ENCODE measurements around the gene TECPR2. TPM values are rescaled to one million over a fixed set of nuclear protein-coding genes. Genes with fewer than 3 reads are reported as not detected.
A peak's percentile ranks its signal among the peaks of the same experiment; 100 is the strongest.
"Not testable (repeated sequence)": the region's sequence is repeated elsewhere in the genome, so short reads cannot be mapped to it uniquely, and the experiment has no call there.

TECPR2 gene
- total and polyA plus RNA-seq, 3 experiments from 2014 or later: 4.5 to 11.6 (median 8.4) TPM

DNA sequence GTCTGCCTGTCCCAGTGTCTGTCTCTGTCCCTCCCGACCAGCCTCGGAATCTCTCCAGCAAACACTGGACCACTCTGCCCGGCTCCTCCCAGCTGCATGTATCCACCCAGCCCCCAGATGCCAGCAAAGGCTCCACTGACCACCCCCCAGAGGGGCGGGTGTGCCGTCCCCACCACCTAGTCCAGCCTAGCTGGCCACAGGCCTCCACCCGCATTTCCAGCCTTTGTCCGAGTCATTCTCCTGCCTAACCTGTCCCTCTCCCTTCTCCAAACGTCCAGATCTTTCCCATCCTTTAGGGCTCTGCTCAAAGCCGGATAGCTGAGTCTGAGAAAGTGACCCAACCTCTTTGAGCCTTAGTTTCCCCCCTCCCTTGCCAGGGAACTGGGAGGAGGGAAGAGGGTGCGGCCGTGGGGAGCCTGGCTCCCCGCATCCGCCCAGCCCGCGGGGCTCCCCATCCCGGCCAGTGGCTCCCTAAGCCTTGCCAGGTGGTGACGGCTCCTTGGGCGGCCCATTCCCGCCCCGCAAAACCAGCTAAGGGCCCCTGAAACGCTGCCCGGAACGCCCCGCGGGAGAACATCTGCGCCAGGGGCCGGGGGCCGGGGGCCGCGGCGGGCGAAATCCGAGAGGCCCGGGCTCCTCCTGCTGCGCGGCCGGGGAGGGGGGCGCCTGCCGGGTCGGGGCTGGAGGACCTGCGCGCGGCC, 181.5 kb downstream of the TECPR2 start:
- no peak overlapping the region for H3K27ac Mint-ChIP-seq
- no peaks in the 10 kb centered on the region for H3K36me3 Mint-ChIP-seq
- H3K9me3 Mint-ChIP-seq: peaks cover 0 to 4% (median 0%) of the 10 kb centered on the region in 5 donors
- H3K4me3 Mint-ChIP-seq: peak overlapping the region in 3 of 7 donors; percentile 9 to 24 (median 23)
- ChIA-PET CTCF (interaction anchor here (1.0 kb wide), 1 partner anchor 19 kb away, joined by 3 read pairs; no protein-coding TSS in a partner anchor), POLR2A (no interaction called here)
- Histone ChIP-seq H3K27me3 (ENCODE audit: insufficient read depth, low read length, poor library complexity, severe bottlenecking) (peaks cover 8% of the 10 kb centered on the region), H3K9me3 (ENCODE audit: low read length) (no peaks in the 10 kb centered on the region), H3K4me1 (ENCODE audit: insufficient read depth, low read length) (no peaks in the 10 kb centered on the region), H3K36me3 (ENCODE audit: insufficient read depth, low read length) (no peaks in the 10 kb centered on the region), H3K4me3 (ENCODE audit: low read length) (no peak overlapping the region), H3K27ac (ENCODE audit: low read depth, low read length) (no peak overlapping the region)
- peaks cover 23 to 47% of the 10 kb centered on the region in 2 donors for H3K27me3 Mint-ChIP-seq
- no peak for DNase-seq
- peaks cover 2 to 8% (median 3%) of the 10 kb centered on the region in 3 donors for H3K4me1 Mint-ChIP-seq

- H3K9me3 Mint-ChIP-seq: peaks cover 0 to 4% (median 0%) of the 10 kb centered on the region in 5 donors
- H3K27ac Mint-ChIP-seq: peak overlapping the region in 1 of 8 donors; percentile 5
- H3K9me3 ChIP-seq (ENCODE audit: low read length): no peaks in the 10 kb centered on the region
- no peaks in the 10 kb centered on the region for H3K36me3 Mint-ChIP-seq
- H3K4me1 ChIP-seq (ENCODE audit: insufficient read depth, low read length): no peaks in the 10 kb centered on the region
- H3K4me3 ChIP-seq (ENCODE audit: low read length): no peak overlapping the region
- ChIA-PET CTCF (interaction anchor here (1.0 kb wide), 1 partner anchor 20 kb away, joined by 3 read pairs; no protein-coding TSS in a partner anchor), POLR2A (no interaction called here)
- H3K36me3 ChIP-seq (ENCODE audit: insufficient read depth, low read length): no peaks in the 10 kb centered on the region
- peaks cover 8% of the 10 kb centered on the region for H3K27me3 ChIP-seq (ENCODE audit: insufficient read depth, low read length, poor library complexity, severe bottlenecking)
- peaks cover 2 to 8% (median 3%) of the 10 kb centered on the region in 3 donors for H3K4me1 Mint-ChIP-seq
- H3K27ac ChIP-seq (ENCODE audit: low read depth, low read length): no peak overlapping the region
- H3K27me3 Mint-ChIP-seq: peaks cover 23 to 47% of the 10 kb centered on the region in 2 donors
- peak in 1 of 5 donors; percentile 9 for DNase-seq
- H3K4me3 Mint-ChIP-seq: peak overlapping the region in 6 of 7 donors; percentile 8 to 69 (median 50)
Measured at GRCh38 chr14:102544747-102545460, 182.2 kb downstream of the TECPR2 start.

- Mint-ChIP-seq H3K27me3 (peaks cover 23 to 53% of the 10 kb centered on the region in 2 donors), H3K27ac (peak overlapping the region in 2 of 8 donors; percentile 5 to 91), H3K36me3 (no peaks in the 10 kb centered on the region), H3K9me3 (peaks cover 0 to 4% (median 0%) of the 10 kb centered on the region in 5 donors), H3K4me3 (peak overlapping the region in 5 of 7 donors; percentile 8 to 69 (median 52)), H3K4me1 (peaks cover 2 to 8% (median 3%) of the 10 kb centered on the region in 3 donors)
- ChIA-PET POLR2A (no interaction called here), CTCF (no interaction called here)
- Histone ChIP-seq H3K4me3 (ENCODE audit: low read length) (no peak overlapping the region), H3K36me3 (ENCODE audit: insufficient read depth, low read length) (no peaks in the 10 kb centered on the region), H3K9me3 (ENCODE audit: low read length) (no peaks in the 10 kb centered on the region), H3K27me3 (ENCODE audit: insufficient read depth, low read length, poor library complexity, severe bottlenecking) (peaks cover 8% of the 10 kb centered on the region), H3K27ac (ENCODE audit: low read depth, low read length) (no peak overlapping the region), H3K4me1 (ENCODE audit: insufficient read depth, low read length) (no peaks in the 10 kb centered on the region)
- no peak for DNase-seq
Measured at GRCh38 chr14:102545461-102546265, 182.9 kb downstream of the TECPR2 start.

GRCh38 chr14:102548616-102549240, 186.0 kb downstream of the TECPR2 start:
- no peaks in the 10 kb centered on the region for H3K4me1 ChIP-seq (ENCODE audit: insufficient read depth, low read length)
- H3K27me3 ChIP-seq (ENCODE audit: insufficient read depth, low read length, poor library complexity, severe bottlenecking): peaks cover 8% of the 10 kb centered on the region
- Mint-ChIP-seq H3K4me1 (peaks cover 2 to 8% (median 3%) of the 10 kb centered on the region in 3 donors), H3K36me3 (no peaks in the 10 kb centered on the region), H3K27ac (no peak overlapping the region), H3K9me3 (peaks cover 0 to 4% (median 0%) of the 10 kb centered on the region in 5 donors), H3K27me3 (peaks cover 19 to 46% of the 10 kb centered on the region in 2 donors), H3K4me3 (no peak overlapping the region)
- DNase-seq: no peak
- POLR2A ChIA-PET: no interaction called here
- H3K27ac ChIP-seq (ENCODE audit: low read depth, low read length): no peak overlapping the region
- H3K9me3 ChIP-seq (ENCODE audit: low read length): no peaks in the 10 kb centered on the region
- no peak overlapping the region for H3K4me3 ChIP-seq (ENCODE audit: low read length)
- CTCF ChIA-PET: interaction anchor here (0.8 kb wide), 1 partner anchor 23 kb away, joined by 3 read pairs; no protein-coding TSS in a partner anchor
- no peaks in the 10 kb centered on the region for H3K36me3 ChIP-seq (ENCODE audit: insufficient read depth, low read length)

DNA sequence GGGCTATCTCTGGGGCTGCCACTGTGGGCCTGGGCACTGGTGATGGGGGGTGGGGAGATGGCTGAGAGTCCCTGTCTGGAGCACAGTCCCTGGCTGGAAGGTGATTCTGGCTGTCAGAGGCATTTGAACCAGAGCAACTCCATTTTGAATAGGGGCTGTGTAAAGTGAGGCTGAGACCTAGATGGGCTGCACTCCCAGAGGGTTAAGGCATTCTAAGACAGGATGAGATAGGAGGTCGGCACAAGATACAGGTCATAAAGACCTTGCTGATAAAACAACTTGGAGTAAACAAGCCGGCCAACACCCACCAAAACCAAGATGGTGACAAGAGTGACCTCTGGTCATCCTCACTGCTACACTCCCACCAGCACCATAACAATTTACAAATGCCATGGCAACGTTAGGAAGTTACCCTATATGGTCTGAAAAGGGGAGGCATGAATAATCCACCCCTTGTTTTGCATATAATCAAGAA, 188.2 kb downstream of the TECPR2 start:
- H3K36me3 Mint-ChIP-seq; H3K4me1 Mint-ChIP-seq; H3K27me3 ChIP-seq (ENCODE audit: insufficient read depth, low read length, poor library complexity, severe bottlenecking); H3K4me3 Mint-ChIP-seq; H3K27ac Mint-ChIP-seq; H3K4me1 ChIP-seq (ENCODE audit: insufficient read depth, low read length); CTCF ChIA-PET; H3K9me3 Mint-ChIP-seq; POLR2A ChIA-PET; H3K4me3 ChIP-seq (ENCODE audit: low read length); H3K9me3 ChIP-seq (ENCODE audit: low read length); DNase-seq; H3K27ac ChIP-seq (ENCODE audit: low read depth, low read length); H3K36me3 ChIP-seq (ENCODE audit: insufficient read depth, low read length): not testable (repeated sequence)
- peaks cover 8 to 31% of the 10 kb centered on the region in 2 donors for H3K27me3 Mint-ChIP-seq

Other genes with a start within 250 kb of the TECPR2 start
- 10 to 100 TPM; 32.8 to 35.2 TPM for gene WDR20, start 223.0 kb upstream of the TECPR2 start, total RNA-seq
- gene WDR20, start 223.0 kb upstream of the TECPR2 start, polyA plus RNA-seq: 16.8 TPM
- 1 to 10 TPM; 5.8 to 7.3 TPM for gene MOK, start 57.8 kb upstream of the TECPR2 start, total RNA-seq
- 2.8 TPM for gene MOK, start 57.8 kb upstream of the TECPR2 start, polyA plus RNA-seq
- 10 to 100 TPM; 12.9 to 14.0 TPM for gene ZNF839, start 43.2 kb upstream of the TECPR2 start, total RNA-seq
- gene ZNF839, start 43.2 kb upstream of the TECPR2 start, polyA plus RNA-seq: 7.2 TPM
- gene CINP, start 51 bp upstream of the TECPR2 start, total RNA-seq: 10 to 100 TPM; 65.4 to 66.0 TPM
- 40.5 TPM for gene CINP, start 51 bp upstream of the TECPR2 start, polyA plus RNA-seq
- 10 to 100 TPM; 10.1 to 12.1 TPM for gene ANKRD9, start 146.8 kb downstream of the TECPR2 start, total RNA-seq
- gene ANKRD9, start 146.8 kb downstream of the TECPR2 start, polyA plus RNA-seq: 1.3 TPM
- gene RCOR1, start 229.7 kb downstream of the TECPR2 start, total RNA-seq: 10 to 100 TPM; 14.5 to 14.9 TPM
- gene RCOR1, start 229.7 kb downstream of the TECPR2 start, polyA plus RNA-seq: 1.1 TPM

All from CD8-positive, alpha-beta memory T cell (primary cell).